22Rv1 (cell line): ENCODE results near the gene NELL2.

ENCODE experiments used
- CTCF ChIP-seq: fragments of 450-650 bp; IDR thresholded peaks from 2 replicates; pipeline ENCODE4 v1.5.1; 2017; ENCODE audit warnings: mild to moderate bottlenecking
- ZFX ChIP-seq: fragments of 450-650 bp; IDR thresholded peaks from 2 replicates; pipeline ENCODE4 v1.6.1; 2017; ENCODE audit warnings: antibody characterized with exemption, borderline replicate concordance

GRCh38 chr12:44873898-44874297, 2.2 kb downstream of the NELL2 start:
- TF ChIP-seq CTCF: peak; percentile 54
- no peak for TF ChIP-seq ZFX
